HCT116 (cell line): ENCODE measurements around the gene KASH5.

Experiments used
- EZH2phosphoT487 ChIP-seq: fragments of 200-600 bp; IDR thresholded peaks from 2 replicates; pipeline ENCODE4 v1.6.1; 2018; ENCODE audit warnings: antibody characterized with exemption, borderline replicate concordance
- POLR2A ChIP-seq: IDR thresholded peaks from 2 replicates; pipeline ENCODE4 v1.7.0; 2011; ENCODE audit warnings: borderline replicate concordance; ENCODE audit not compliant: insufficient read depth, insufficient read length; ENCODE audit errors: extremely low read depth
- RAD21 ChIP-seq: IDR thresholded peaks from 2 replicates; pipeline ENCODE4 v1.6.1; 2012; ENCODE audit warnings: low read depth, mild to moderate bottlenecking
- REST ChIP-seq: IDR thresholded peaks from 2 replicates; pipeline ENCODE4 v1.6.1; 2012; ENCODE audit warnings: low read depth
- SRF ChIP-seq: IDR thresholded peaks from 2 replicates; pipeline ENCODE4 v1.6.1; 2012; ENCODE audit warnings: low read depth
- YY1 ChIP-seq: IDR thresholded peaks from 2 replicates; pipeline ENCODE4 v1.6.1; 2011; ENCODE audit warnings: low read length, low read depth, moderate library complexity, mild to moderate bottlenecking; ENCODE audit not compliant: insufficient replicate concordance; ENCODE audit errors: extremely low read depth
- TF ChIP-seq, protein P1 (sequence below), 3 experiments: fragments of 200-600 bp in 1 of 3; sonication (generic) in 1 of 3; IDR thresholded peaks in 2 of 3; conservative IDR thresholded peaks in 1 of 3; 2 replicates each; pipeline ENCODE4 v1.5.1; 2012 to 2017; ENCODE audit warnings: low read depth in 2 of 3, low read length in 2 of 3, antibody characterized with exemption in 1 of 3, borderline replicate concordance in 1 of 3, control low read depth in 1 of 3, mild to moderate bottlenecking in 1 of 3, mixed read lengths in 1 of 3, mixed run types in 1 of 3, moderate library complexity in 1 of 3; ENCODE audit not compliant: insufficient read depth in 1 of 3

DNA sequence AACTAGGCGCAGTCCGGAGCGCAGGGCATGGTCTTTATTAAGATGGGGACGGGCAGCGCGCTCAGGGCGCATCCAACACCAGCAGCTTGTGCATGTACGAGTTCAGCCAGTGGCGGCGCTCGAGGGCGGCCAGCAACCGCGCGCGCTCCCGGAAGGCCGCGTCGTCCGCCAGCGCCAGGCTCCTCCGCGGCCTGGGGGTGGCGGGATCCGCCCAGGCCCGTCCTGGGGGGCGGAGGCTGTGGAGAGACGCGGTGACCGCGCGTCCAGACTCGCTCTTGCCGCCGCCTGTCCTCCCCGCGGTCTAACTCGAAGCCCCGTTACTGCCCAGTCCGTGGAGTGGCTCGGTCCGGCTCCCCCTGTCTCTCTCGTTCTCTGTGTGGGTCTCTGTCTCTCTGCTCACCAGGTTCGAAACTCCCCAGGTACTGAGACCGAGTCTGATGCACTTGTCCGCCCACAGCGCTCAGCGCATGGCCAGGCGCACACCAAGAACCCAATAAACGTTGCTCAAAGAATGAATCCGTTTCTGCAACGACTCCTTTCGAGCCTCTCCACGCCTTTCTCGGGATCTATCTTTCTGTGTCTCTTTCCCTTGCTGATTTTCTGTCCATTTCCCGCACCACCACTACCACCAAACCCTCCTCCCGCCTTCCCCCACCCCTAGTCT, 34.5 kb downstream of the KASH5 start:
- no peak for TF ChIP-seq RAD21
- TF ChIP-seq SRF, result no peak
- TF ChIP-seq, protein P1, sequence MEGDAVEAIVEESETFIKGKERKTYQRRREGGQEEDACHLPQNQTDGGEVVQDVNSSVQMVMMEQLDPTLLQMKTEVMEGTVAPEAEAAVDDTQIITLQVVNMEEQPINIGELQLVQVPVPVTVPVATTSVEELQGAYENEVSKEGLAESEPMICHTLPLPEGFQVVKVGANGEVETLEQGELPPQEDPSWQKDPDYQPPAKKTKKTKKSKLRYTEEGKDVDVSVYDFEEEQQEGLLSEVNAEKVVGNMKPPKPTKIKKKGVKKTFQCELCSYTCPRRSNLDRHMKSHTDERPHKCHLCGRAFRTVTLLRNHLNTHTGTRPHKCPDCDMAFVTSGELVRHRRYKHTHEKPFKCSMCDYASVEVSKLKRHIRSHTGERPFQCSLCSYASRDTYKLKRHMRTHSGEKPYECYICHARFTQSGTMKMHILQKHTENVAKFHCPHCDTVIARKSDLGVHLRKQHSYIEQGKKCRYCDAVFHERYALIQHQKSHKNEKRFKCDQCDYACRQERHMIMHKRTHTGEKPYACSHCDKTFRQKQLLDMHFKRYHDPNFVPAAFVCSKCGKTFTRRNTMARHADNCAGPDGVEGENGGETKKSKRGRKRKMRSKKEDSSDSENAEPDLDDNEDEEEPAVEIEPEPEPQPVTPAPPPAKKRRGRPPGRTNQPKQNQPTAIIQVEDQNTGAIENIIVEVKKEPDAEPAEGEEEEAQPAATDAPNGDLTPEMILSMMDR (IDR thresholded peaks at IDR 0.05 in 2 of 3, conservative IDR thresholded peaks at IDR 0.05 in 1 of 3; ENCODE audit: borderline replicate concordance in 1 of 3, insufficient read depth in 1 of 3, low read depth in 2 of 3, low read length in 2 of 3), result no peak
- TF ChIP-seq POLR2A, result no peak
- TF ChIP-seq REST, result no peak
- no peak for TF ChIP-seq YY1
- TF ChIP-seq EZH2phosphoT487, result no peak
